ENCODE measurements around the gene PARD3. TPM values are rescaled to one million over a fixed set of nuclear protein-coding genes. Genes with fewer than 3 reads are reported as not detected.
A peak's percentile ranks its signal among the peaks of the same experiment; 100 is the strongest.

PARD3 gene
- total RNA-seq, 1 experiment from 2014 or later, result 51.8 TPM

GRCh38 chr10:34626158-34626880 is 188.8 kb downstream of the PARD3 start:
- ATAC-seq (no peak), DNase-seq (ENCODE audit: low spot score) (no peak)
- Mint-ChIP-seq H3K27ac (no peak overlapping the region; the same call in 1 of the 2 replicates), H3K4me1 (peaks cover 26% of the 10 kb centered on the region), H3K27me3 (ENCODE audit: low read depth) (no peaks in the 10 kb centered on the region), H3K9me3 (no peaks in the 10 kb centered on the region), H3K36me3 (no peaks in the 10 kb centered on the region), H3K4me3 (no peak overlapping the region)
- TF ChIP-seq ATF3 (CRISPR knock-in tag; conservative IDR thresholded peaks at IDR 0.05) (no peak), FOXK1 (CRISPR knock-in tag; IDR thresholded peaks at IDR 0.05) (no peak), HMGXB4 (CRISPR knock-in tag; IDR thresholded peaks at IDR 0.05) (no peak), FOXJ3 (CRISPR knock-in tag; IDR thresholded peaks at IDR 0.05; ENCODE audit: borderline replicate concordance) (no peak), ATF1 (CRISPR knock-in tag; IDR thresholded peaks at IDR 0.05) (no peak), TEAD1 (CRISPR knock-in tag; IDR thresholded peaks at IDR 0.05) (no peak), TP53 (CRISPR knock-in tag; IDR thresholded peaks at IDR 0.05) (no peak), GRHL2 (CRISPR knock-in tag; IDR thresholded peaks at IDR 0.05; ENCODE audit: insufficient replicate concordance, severe bottlenecking) (no peak), JUN (CRISPR knock-in tag; IDR thresholded peaks at IDR 0.05) (no peak), SMAD3 (CRISPR knock-in tag; IDR thresholded peaks at IDR 0.05; ENCODE audit: borderline replicate concordance) (no peak), ATF6 (CRISPR knock-in tag; IDR thresholded peaks at IDR 0.05) (no peak), NR2C2 (CRISPR knock-in tag; IDR thresholded peaks at IDR 0.05) (no peak), ZNF317 (CRISPR knock-in tag; IDR thresholded peaks at IDR 0.05; ENCODE audit: borderline replicate concordance, low read depth) (no peak), ETV6 (CRISPR knock-in tag; IDR thresholded peaks at IDR 0.05) (no peak)
- ChIA-PET POLR2A (no interaction called here), CTCF (interaction anchor here (1.1 to 1.6 kb wide), 2 partner anchors 9 to 12 kb away, joined by 4 to 8 read pairs; no protein-coding TSS in a partner anchor)

- Mint-ChIP-seq H3K9me3 (no peaks in the 10 kb centered on the region), H3K4me1 (peaks cover 41% of the 10 kb centered on the region), H3K36me3 (no peaks in the 10 kb centered on the region), H3K4me3 (no peak overlapping the region), H3K27me3 (ENCODE audit: low read depth) (no peaks in the 10 kb centered on the region), H3K27ac (peak overlapping the region; percentile 64; the same call in 1 of the 2 replicates)
- DNase-seq (ENCODE audit: low spot score) (no peak), ATAC-seq (no peak)
- TF ChIP-seq ATF3 (CRISPR knock-in tag; conservative IDR thresholded peaks at IDR 0.05), result no peak
- TF ChIP-seq NFYB (CRISPR knock-in tag; conservative IDR thresholded peaks at IDR 0.05; ENCODE audit: low read depth), result no peak
- TF ChIP-seq JAZF1 (CRISPR knock-in tag; IDR thresholded peaks at IDR 0.05), result no peak
- no peak for TF ChIP-seq ZBTB43 (CRISPR knock-in tag; IDR thresholded peaks at IDR 0.05)
- no peak for TF ChIP-seq JUN (CRISPR knock-in tag; IDR thresholded peaks at IDR 0.05)
- CTCF ChIA-PET, result interaction anchor here (1.6 kb wide), 1 partner anchor 13 kb away, joined by 8 read pairs; no protein-coding TSS in a partner anchor
- POLR2A ChIA-PET, result no interaction called here
These were observed 190.6 kb downstream of the PARD3 start for GRCh38 chr10:34624323-34625153.
